ENCODE measurements around the gene COL24A1. TPM values are rescaled to one million over a fixed set of nuclear protein-coding genes. Genes with fewer than 3 reads are reported as not detected.

COL24A1 gene
- polyA plus RNA-seq, 1 experiment, result 2.2 TPM

DNA sequence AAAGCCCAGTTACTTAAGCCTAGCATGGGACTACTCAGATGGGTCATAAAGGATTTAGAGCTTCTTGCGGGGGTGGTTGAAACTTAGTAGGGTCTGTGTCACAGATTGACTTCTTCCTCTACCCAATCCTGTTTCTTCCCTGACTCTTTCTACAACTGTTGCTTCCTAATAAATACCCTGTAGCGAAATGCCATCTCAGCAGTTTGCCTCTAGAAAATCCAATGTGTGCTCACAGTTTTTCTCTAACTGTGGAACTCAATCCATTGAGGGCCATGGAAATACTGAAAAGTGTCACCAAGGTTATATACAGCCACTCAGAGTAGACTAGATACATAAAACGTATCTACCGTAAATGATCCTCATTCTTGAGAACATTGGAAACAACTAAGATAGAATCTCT, 217.7 kb downstream of the COL24A1 start:
- CTCF ChIA-PET, result interaction anchor here (1.0 kb wide), 1 partner anchor 79 kb away, joined by 3 read pairs; no protein-coding TSS in a partner anchor
- POLR2A ChIA-PET, result no interaction called here
- Histone ChIP-seq H3K9me3 (ENCODE audit: control insufficient read depth, insufficient read depth, low read length) (no peaks in the 10 kb centered on the region), H3K27me3 (ENCODE audit: control insufficient read depth, insufficient read depth, low read length) (no peaks in the 10 kb centered on the region), H3K4me3 (ENCODE audit: low read depth, low read length) (no peak overlapping the region), H3K27ac (ENCODE audit: low read depth, low read length) (no peak overlapping the region)
- no peak for DNase-seq (ENCODE audit: low read depth, low spot score)
- TF ChIP-seq, protein P1, sequence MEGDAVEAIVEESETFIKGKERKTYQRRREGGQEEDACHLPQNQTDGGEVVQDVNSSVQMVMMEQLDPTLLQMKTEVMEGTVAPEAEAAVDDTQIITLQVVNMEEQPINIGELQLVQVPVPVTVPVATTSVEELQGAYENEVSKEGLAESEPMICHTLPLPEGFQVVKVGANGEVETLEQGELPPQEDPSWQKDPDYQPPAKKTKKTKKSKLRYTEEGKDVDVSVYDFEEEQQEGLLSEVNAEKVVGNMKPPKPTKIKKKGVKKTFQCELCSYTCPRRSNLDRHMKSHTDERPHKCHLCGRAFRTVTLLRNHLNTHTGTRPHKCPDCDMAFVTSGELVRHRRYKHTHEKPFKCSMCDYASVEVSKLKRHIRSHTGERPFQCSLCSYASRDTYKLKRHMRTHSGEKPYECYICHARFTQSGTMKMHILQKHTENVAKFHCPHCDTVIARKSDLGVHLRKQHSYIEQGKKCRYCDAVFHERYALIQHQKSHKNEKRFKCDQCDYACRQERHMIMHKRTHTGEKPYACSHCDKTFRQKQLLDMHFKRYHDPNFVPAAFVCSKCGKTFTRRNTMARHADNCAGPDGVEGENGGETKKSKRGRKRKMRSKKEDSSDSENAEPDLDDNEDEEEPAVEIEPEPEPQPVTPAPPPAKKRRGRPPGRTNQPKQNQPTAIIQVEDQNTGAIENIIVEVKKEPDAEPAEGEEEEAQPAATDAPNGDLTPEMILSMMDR (IDR thresholded peaks at IDR 0.05; ENCODE audit: low read depth, low read length), result no peak

DNA sequence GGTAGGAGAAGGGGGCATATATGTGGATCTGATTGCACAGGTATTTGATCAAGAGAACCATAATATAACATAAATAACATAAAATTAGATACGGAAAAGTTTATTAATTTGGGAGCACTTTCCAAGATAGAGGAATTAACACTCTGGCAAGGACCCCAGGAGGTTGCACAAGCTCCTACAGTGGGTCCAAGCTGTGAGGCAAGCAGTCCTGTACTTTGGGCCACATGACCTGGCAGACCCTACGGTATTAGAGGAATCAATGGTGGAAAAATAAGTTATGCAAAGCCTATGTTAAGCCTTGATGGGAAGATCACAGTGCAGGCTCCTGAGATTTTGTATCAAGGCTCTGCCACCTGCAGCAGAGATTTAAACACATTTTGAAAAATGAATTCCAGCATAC, 220.1 kb downstream of the COL24A1 start:
- no peak overlapping the region for H3K4me3 ChIP-seq (ENCODE audit: low read depth, low read length)
- no peak for DNase-seq (ENCODE audit: low read depth, low spot score)
- ChIA-PET POLR2A (no interaction called here), CTCF (no interaction called here)
- no peak overlapping the region for H3K27ac ChIP-seq (ENCODE audit: low read depth, low read length)
- TF ChIP-seq, protein P1 (IDR thresholded peaks at IDR 0.05; ENCODE audit: low read depth, low read length), result no peak
- no peaks in the 10 kb centered on the region for H3K27me3 ChIP-seq (ENCODE audit: control insufficient read depth, insufficient read depth, low read length)
- H3K9me3 ChIP-seq (ENCODE audit: control insufficient read depth, insufficient read depth, low read length), result no peaks in the 10 kb centered on the region

DNA sequence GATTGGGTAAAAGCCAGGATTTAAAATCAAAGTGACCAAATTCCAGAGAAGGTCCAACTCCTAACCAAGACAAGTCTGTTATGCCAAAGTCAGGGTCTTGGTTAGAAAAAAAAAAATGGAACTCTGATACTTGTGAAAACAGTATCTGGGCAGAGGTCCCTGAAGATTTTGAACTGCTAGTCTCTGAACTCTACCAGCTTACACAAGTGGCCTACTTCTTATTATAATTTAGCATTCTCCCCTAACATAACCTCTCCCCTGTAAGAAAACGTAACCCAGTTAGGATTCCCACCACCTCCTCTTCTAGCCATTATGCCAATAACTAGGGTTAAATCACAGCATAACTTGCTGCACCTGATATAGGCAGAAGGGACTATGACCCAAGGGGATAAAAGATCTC, 220.5 kb downstream of the COL24A1 start:
- POLR2A ChIA-PET, result no interaction called here
- CTCF ChIA-PET, result no interaction called here
- Histone ChIP-seq H3K4me3 (ENCODE audit: low read depth, low read length) (no peak overlapping the region), H3K9me3 (ENCODE audit: control insufficient read depth, insufficient read depth, low read length) (no peaks in the 10 kb centered on the region), H3K27me3 (ENCODE audit: control insufficient read depth, insufficient read depth, low read length) (no peaks in the 10 kb centered on the region), H3K27ac (ENCODE audit: low read depth, low read length) (no peak overlapping the region)
- no peak for DNase-seq (ENCODE audit: low read depth, low spot score)
- TF ChIP-seq, protein P1 (IDR thresholded peaks at IDR 0.05; ENCODE audit: low read depth, low read length), result no peak

DNA sequence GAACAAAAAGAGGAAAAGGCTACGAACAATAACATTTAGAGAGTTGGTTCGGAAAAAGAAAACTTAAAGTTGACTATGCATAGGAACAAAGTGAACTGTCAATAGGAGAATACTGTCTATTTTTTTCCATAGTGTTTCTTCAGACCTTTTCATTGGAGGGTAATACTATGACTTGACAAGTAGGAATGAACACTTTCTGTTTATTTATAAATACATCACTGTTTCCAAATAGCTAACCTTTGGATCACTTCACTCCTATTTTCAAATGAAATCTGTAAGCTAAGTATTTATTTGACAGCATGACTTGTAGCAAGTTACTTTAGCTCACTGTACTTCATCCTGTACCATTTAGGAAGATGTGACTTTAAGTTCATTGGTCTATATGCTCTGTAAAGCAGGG, 221.3 kb downstream of the COL24A1 start:
- TF ChIP-seq, protein P1 (IDR thresholded peaks at IDR 0.05; ENCODE audit: low read depth, low read length), result no peak
- DNase-seq (ENCODE audit: low read depth, low spot score), result no peak
- CTCF ChIA-PET, result interaction anchor here (0.7 to 1.0 kb wide), 2 partner anchors 23 to 95 kb away, joined by 3 read pairs; no protein-coding TSS in a partner anchor
- POLR2A ChIA-PET, result no interaction called here
- Histone ChIP-seq H3K4me3 (ENCODE audit: low read depth, low read length) (no peak overlapping the region), H3K27ac (ENCODE audit: low read depth, low read length) (no peak overlapping the region), H3K27me3 (ENCODE audit: control insufficient read depth, insufficient read depth, low read length) (no peaks in the 10 kb centered on the region), H3K9me3 (ENCODE audit: control insufficient read depth, insufficient read depth, low read length) (no peaks in the 10 kb centered on the region)

DNA sequence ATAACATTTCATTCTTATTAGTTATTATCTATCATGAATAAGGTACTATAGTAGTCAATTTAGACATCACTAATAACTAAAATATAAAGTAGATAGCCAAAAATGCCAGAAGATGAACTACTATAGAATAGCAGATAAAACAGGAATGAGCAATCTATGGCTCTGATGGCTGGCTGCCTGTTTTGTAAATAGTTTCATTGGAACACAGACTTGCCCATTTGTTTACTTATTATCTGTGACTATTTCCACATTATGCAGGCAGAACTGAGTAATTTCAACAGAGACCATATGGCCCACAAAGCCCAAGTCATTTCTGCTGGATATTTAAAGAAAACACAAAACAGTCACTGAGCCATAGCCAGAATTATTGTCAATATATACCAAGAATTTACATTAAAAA, 222.1 kb downstream of the COL24A1 start:
- Histone ChIP-seq H3K27ac (ENCODE audit: low read depth, low read length) (no peak overlapping the region), H3K27me3 (ENCODE audit: control insufficient read depth, insufficient read depth, low read length) (no peaks in the 10 kb centered on the region), H3K9me3 (ENCODE audit: control insufficient read depth, insufficient read depth, low read length) (no peaks in the 10 kb centered on the region), H3K4me3 (ENCODE audit: low read depth, low read length) (no peak overlapping the region)
- TF ChIP-seq, protein P1 (IDR thresholded peaks at IDR 0.05; ENCODE audit: low read depth, low read length), result no peak
- DNase-seq (ENCODE audit: low read depth, low spot score), result peak; percentile 4
- ChIA-PET CTCF (interaction anchor here (0.7 kb wide), 1 partner anchor 95 kb away, joined by 3 read pairs; no protein-coding TSS in a partner anchor), POLR2A (interaction anchor here (0.5 kb wide), 1 partner anchor 980 kb away, joined by 5 read pairs; the partner anchor contains the start of gene SELENOF)
